NCI-H748 (cell line): ENCODE results near the gene AGTPBP1.
A peak's percentile ranks its signal among the peaks of the same experiment; 100 is the strongest.
"Not testable (repeated sequence)": the region's sequence is repeated elsewhere in the genome, so short reads cannot be mapped to it uniquely, and the experiment has no call there.

Experiments
- DNase-seq: peaks from one replicate; lab custom pipeline; 2025; ENCODE audit not compliant: unreplicated experiment; lab: John Stamatoyannopoulos, UW

The AGTPBP1 gene

GRCh38 chr9:85741875-85742596, at the start of gene AGTPBP1:
Gene AGTPBP1 (minus strand): TSS chr9:85741954. CDS start chr9:85712533, 29,421 bp downstream.
- DNase-seq: peak; percentile 97

- DNase-seq: not testable (repeated sequence)
Observed at GRCh38 chr9:85786116-85786515, 44.4 kb upstream of the AGTPBP1 start.

- DNase-seq: not testable (repeated sequence)
Observed at GRCh38 chr9:85773844-85774243, 32.1 kb upstream of the AGTPBP1 start.

GRCh38 chr9:85761802-85762201, 20.0 kb upstream of the AGTPBP1 start:
- DNase-seq: not testable (repeated sequence)

GRCh38 chr9:85757716-85758115, 16.0 kb upstream of the AGTPBP1 start:
- not testable (repeated sequence) for DNase-seq

GRCh38 chr9:85756216-85756615, 14.5 kb upstream of the AGTPBP1 start:
- DNase-seq: not testable (repeated sequence)

- DNase-seq: no peak
Observed at GRCh38 chr9:85746309-85746708, 4.6 kb upstream of the AGTPBP1 start.

- DNase-seq: no peak
Observed at GRCh38 chr9:85745203-85745602, 3.4 kb upstream of the AGTPBP1 start.

GRCh38 chr9:85744480-85744879, 2.7 kb upstream of the AGTPBP1 start:
- no peak for DNase-seq

GRCh38 chr9:85743275-85744128, 1.7 kb upstream of the AGTPBP1 start:
- peak; percentile 59 for DNase-seq

- no peak for DNase-seq
Observed at GRCh38 chr9:85742597-85742936, 813 bp upstream of the AGTPBP1 start.

GRCh38 chr9:85741095-85741874, 469 bp downstream of the AGTPBP1 start:
- peak; percentile 79 for DNase-seq

- no peak for DNase-seq
Observed at GRCh38 chr9:85740787-85741094, 1.0 kb downstream of the AGTPBP1 start.

- no peak for DNase-seq
Observed at GRCh38 chr9:85738509-85738908, 3.2 kb downstream of the AGTPBP1 start.

GRCh38 chr9:85737671-85738070, 4.1 kb downstream of the AGTPBP1 start:
- no peak for DNase-seq

- DNase-seq: no peak
Observed at GRCh38 chr9:85730916-85731630, 10.7 kb downstream of the AGTPBP1 start.

GRCh38 chr9:85729882-85730281, 11.9 kb downstream of the AGTPBP1 start:
- DNase-seq: no peak

GRCh38 chr9:85727500-85727899, 14.3 kb downstream of the AGTPBP1 start:
- no peak for DNase-seq

- DNase-seq: no peak
Observed at GRCh38 chr9:85726737-85727136, 15.0 kb downstream of the AGTPBP1 start.

- DNase-seq: peak; percentile 47
Observed at GRCh38 chr9:85723215-85723614, 18.5 kb downstream of the AGTPBP1 start.

GRCh38 chr9:85719411-85719810, 22.3 kb downstream of the AGTPBP1 start:
- not testable (repeated sequence) for DNase-seq
